Amygdala (tissue), 56 donors: Measurements from ENCODE around the gene PITPNM2.
A peak's percentile ranks its signal among the peaks of the same experiment; 100 is the strongest.
"Not testable (repeated sequence)": the region's sequence is repeated elsewhere in the genome, so short reads cannot be mapped to it uniquely, and the experiment has no call there.

ENCODE experiments used
- DNase-seq, 56 donors: peaks; one replicate each; lab custom pipeline; 2025; lab: John Stamatoyannopoulos, UW

The PITPNM2 gene

GRCh38 chr12:123122626-123123025 is 28.3 kb downstream of the PITPNM2 start:
- DNase-seq = no peak

GRCh38 chr12:123121670-123122069 is 29.2 kb downstream of the PITPNM2 start:
- no peak for DNase-seq

GRCh38 chr12:123120452-123121166 is 30.3 kb downstream of the PITPNM2 start:
- DNase-seq = no peak

GRCh38 chr12:123119808-123120207 is 31.1 kb downstream of the PITPNM2 start:
- no peak for DNase-seq

GRCh38 chr12:123118497-123118896 is 32.4 kb downstream of the PITPNM2 start:
- no peak for DNase-seq

- DNase-seq = peak in 47 of 56 donors; percentile 10 to 89 (median 59)
Measured at GRCh38 chr12:123115409-123116121, 35.3 kb downstream of the PITPNM2 start.

- peak in 2 of 56 donors; percentile 11 to 37 for DNase-seq
Measured at GRCh38 chr12:123114304-123115083, 36.4 kb downstream of the PITPNM2 start.

GRCh38 chr12:123113026-123113425 is 37.9 kb downstream of the PITPNM2 start:
- peak in 7 of 56 donors; percentile 7 to 50 (median 14) for DNase-seq

- DNase-seq = peak in 7 of 56 donors; percentile 15 to 50 (median 25)
Measured at GRCh38 chr12:123111498-123112165, 39.3 kb downstream of the PITPNM2 start.

- peak in 43 of 56 donors; percentile 8 to 86 (median 43) for DNase-seq
Measured at GRCh38 chr12:123109319-123109772, 41.5 kb downstream of the PITPNM2 start.

GRCh38 chr12:123108682-123109066 is 42.2 kb downstream of the PITPNM2 start:
- no peak for DNase-seq

GRCh38 chr12:123107926-123108681 is 42.8 kb downstream of the PITPNM2 start:
- DNase-seq = no peak

GRCh38 chr12:123106640-123107359 is 44.1 kb downstream of the PITPNM2 start:
- peak in 1 of 56 donors; percentile 13 for DNase-seq

- DNase-seq = no peak
Measured at GRCh38 chr12:123105211-123105826, 45.6 kb downstream of the PITPNM2 start.

- DNase-seq = no peak
Measured at GRCh38 chr12:123104809-123105208, 46.1 kb downstream of the PITPNM2 start.

GRCh38 chr12:123104094-123104493 is 46.8 kb downstream of the PITPNM2 start:
- not testable (repeated sequence) for DNase-seq

GRCh38 chr12:123102781-123103503 is 47.9 kb downstream of the PITPNM2 start:
- DNase-seq = no peak

GRCh38 chr12:123102366-123102765 is 48.5 kb downstream of the PITPNM2 start:
- DNase-seq = no peak
